ENCODE data around the gene LRCH1.

The LRCH1 gene

DNA sequence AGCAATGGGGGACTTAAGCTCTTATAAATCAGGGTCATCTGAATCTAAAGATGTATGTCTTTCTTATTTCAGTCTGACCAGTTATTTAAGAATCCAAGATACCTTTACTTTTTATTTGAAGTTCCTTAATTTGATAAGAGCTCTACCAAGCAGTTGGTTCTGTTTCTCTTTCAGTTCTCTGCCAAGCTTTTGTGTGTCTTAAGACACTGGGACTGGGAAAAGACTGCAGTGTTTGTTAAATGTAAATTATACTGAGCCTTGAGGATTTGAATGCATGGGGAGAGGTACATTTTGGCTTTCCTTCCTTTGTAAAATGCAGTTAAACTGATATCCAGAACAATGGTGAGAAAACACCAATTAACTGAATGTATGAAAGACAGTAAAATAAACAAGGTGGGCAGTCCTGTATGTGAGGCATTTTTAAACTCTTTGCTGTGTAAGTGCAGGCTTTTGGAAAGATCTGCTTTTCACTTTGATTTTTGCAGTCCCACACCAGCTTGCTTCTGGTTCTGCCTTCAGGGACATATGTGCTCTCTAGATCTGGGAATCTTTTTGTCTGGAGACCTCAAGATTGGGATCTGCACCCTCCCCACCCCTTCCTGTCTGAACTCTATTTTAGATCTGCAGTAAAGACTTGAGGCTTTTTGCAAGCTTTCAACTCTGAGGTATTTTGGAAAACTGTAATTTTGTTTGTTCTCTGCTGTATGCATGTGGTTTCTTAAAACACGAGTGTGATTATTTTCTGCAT, 77.6 kb downstream of the LRCH1 start:
- Histone ChIP-seq H3K36me3 (ENCODE audit: control insufficient read depth, insufficient read depth, low read length, severe bottlenecking) (no peaks in the 10 kb centered on the region), H3K4me3 (ENCODE audit: low read length) (no peak overlapping the region), H3K9me3 (ENCODE audit: control insufficient read depth, low read length) (no peaks in the 10 kb centered on the region), H3K27me3 (replicated peaks; ENCODE audit: control insufficient read depth, insufficient read depth, low read length) (no peaks in the 10 kb centered on the region), H3K4me1 (ENCODE audit: control insufficient read depth, insufficient read depth, low read length) (peaks cover 10% of the 10 kb centered on the region), H3K9ac (ENCODE audit: low read length) (no peak overlapping the region)
- peak; percentile 9 for DNase-seq (ENCODE audit: low read depth)

DNA sequence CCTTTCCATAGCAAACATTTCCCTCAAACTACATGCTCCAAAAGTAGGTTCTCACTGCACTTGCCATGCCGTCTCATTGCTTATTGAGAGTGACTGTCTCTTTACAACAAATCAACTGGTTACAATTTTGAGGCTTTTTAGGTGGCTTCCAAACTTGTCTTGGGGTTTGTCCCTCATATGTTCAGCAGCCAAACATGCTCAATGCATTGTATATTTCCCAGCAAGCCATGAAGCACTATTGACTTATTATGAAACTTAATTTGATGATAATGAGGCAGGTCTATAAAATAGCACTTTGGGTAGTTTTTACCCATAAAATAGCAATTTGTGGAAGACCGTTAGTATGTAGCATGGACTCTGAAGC, 78.2 kb downstream of the LRCH1 start:
- H3K4me3 ChIP-seq (ENCODE audit: low read length) = no peak overlapping the region
- DNase-seq (ENCODE audit: low read depth) = no peak
- no peaks in the 10 kb centered on the region for H3K9me3 ChIP-seq (ENCODE audit: control insufficient read depth, low read length)
- H3K9ac ChIP-seq (ENCODE audit: low read length) = no peak overlapping the region
- H3K27me3 ChIP-seq (replicated peaks; ENCODE audit: control insufficient read depth, insufficient read depth, low read length) = no peaks in the 10 kb centered on the region
- peaks cover 10% of the 10 kb centered on the region for H3K4me1 ChIP-seq (ENCODE audit: control insufficient read depth, insufficient read depth, low read length)
- no peaks in the 10 kb centered on the region for H3K36me3 ChIP-seq (ENCODE audit: control insufficient read depth, insufficient read depth, low read length, severe bottlenecking)

GRCh38 chr13:46632176-46632575, 79.2 kb downstream of the LRCH1 start:
- Histone ChIP-seq H3K9me3 (ENCODE audit: control insufficient read depth, low read length) (no peaks in the 10 kb centered on the region), H3K9ac (ENCODE audit: low read length) (no peak overlapping the region), H3K4me3 (ENCODE audit: low read length) (no peak overlapping the region), H3K4me1 (ENCODE audit: control insufficient read depth, insufficient read depth, low read length) (peaks cover 10% of the 10 kb centered on the region), H3K27me3 (replicated peaks; ENCODE audit: control insufficient read depth, insufficient read depth, low read length) (no peaks in the 10 kb centered on the region), H3K36me3 (ENCODE audit: control insufficient read depth, insufficient read depth, low read length, severe bottlenecking) (no peaks in the 10 kb centered on the region)
- no peak for DNase-seq (ENCODE audit: low read depth)

- no peaks in the 10 kb centered on the region for H3K9me3 ChIP-seq (ENCODE audit: control insufficient read depth, low read length)
- H3K9ac ChIP-seq (ENCODE audit: low read length) = no peak overlapping the region
- H3K4me1 ChIP-seq (ENCODE audit: control insufficient read depth, insufficient read depth, low read length) = peaks cover 10% of the 10 kb centered on the region
- no peak overlapping the region for H3K4me3 ChIP-seq (ENCODE audit: low read length)
- no peaks in the 10 kb centered on the region for H3K36me3 ChIP-seq (ENCODE audit: control insufficient read depth, insufficient read depth, low read length, severe bottlenecking)
- DNase-seq (ENCODE audit: low read depth) = peak; percentile 76
- H3K27me3 ChIP-seq (replicated peaks; ENCODE audit: control insufficient read depth, insufficient read depth, low read length) = no peaks in the 10 kb centered on the region
Measured at GRCh38 chr13:46633416-46633815, 80.4 kb downstream of the LRCH1 start.

DNA sequence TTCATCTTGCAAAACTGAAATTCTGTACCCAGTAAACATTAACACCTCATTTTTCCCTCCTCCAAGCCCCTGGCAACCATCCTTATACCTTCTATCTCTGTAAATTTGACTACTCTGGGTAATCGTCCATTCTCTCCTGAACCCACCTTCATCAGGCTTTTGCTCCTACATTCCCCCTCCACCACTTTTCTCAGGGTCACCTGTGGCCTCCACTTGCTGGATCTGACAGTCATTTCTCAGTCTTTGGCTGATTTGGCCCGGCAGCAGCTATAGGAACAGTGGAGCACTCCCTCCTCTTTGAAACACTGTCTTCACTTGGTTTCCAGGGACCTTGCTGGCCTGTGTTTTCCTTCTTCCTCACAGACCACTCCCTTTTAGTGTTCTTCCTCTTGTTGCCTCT, 83.5 kb downstream of the LRCH1 start:
- DNase-seq (ENCODE audit: low read depth) = no peak
- H3K4me1 ChIP-seq (ENCODE audit: control insufficient read depth, insufficient read depth, low read length) = peaks cover 31% of the 10 kb centered on the region
- no peak overlapping the region for H3K9ac ChIP-seq (ENCODE audit: low read length)
- no peaks in the 10 kb centered on the region for H3K9me3 ChIP-seq (ENCODE audit: control insufficient read depth, low read length)
- no peaks in the 10 kb centered on the region for H3K27me3 ChIP-seq (replicated peaks; ENCODE audit: control insufficient read depth, insufficient read depth, low read length)
- no peak overlapping the region for H3K4me3 ChIP-seq (ENCODE audit: low read length)
- no peaks in the 10 kb centered on the region for H3K36me3 ChIP-seq (ENCODE audit: control insufficient read depth, insufficient read depth, low read length, severe bottlenecking)

DNA sequence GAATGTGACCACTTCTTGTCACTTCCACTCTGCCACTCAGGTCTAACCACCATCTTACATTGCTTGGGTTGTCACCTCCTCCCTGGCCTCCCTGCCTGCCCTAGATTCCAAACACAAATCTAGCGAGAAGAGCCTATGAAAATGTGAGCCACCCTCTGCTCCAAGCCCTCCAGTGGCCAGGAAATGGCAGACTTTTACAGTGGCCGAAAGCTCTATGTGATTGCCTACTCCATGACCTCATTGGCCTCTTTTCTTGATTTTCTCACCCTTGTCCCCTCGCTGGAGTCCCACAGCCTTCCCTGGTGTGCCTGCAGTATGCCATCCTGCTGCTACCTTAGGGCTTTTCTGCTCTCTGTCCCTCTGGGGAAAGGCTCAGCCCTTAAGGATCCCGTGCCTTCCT, 84.2 kb downstream of the LRCH1 start:
- H3K4me1 ChIP-seq (ENCODE audit: control insufficient read depth, insufficient read depth, low read length) = peaks cover 38% of the 10 kb centered on the region
- no peaks in the 10 kb centered on the region for H3K27me3 ChIP-seq (replicated peaks; ENCODE audit: control insufficient read depth, insufficient read depth, low read length)
- no peaks in the 10 kb centered on the region for H3K9me3 ChIP-seq (ENCODE audit: control insufficient read depth, low read length)
- H3K4me3 ChIP-seq (ENCODE audit: low read length) = no peak overlapping the region
- H3K9ac ChIP-seq (ENCODE audit: low read length) = no peak overlapping the region
- DNase-seq (ENCODE audit: low read depth) = no peak
- no peaks in the 10 kb centered on the region for H3K36me3 ChIP-seq (ENCODE audit: control insufficient read depth, insufficient read depth, low read length, severe bottlenecking)

DNA sequence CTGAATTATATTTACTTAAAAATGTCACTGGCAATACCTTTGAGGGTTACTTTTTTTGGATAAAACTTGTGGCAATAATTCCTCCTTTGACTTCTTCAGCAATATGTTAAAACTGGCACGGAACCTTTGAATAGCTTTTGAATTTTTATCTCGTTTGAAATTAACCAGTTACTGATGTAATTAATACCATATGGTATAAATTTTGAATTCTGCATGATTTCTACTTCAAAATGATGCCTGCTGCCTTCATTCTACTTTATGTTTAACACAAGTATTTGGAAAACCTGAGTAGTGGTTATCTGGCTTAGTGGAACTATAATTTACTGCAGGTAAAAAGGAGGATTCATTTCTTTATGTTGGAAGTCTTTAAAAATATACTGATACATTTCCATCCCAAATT, 85.3 kb downstream of the LRCH1 start:
- no peak overlapping the region for H3K9ac ChIP-seq (ENCODE audit: low read length)
- H3K4me3 ChIP-seq (ENCODE audit: low read length) = no peak overlapping the region
- no peaks in the 10 kb centered on the region for H3K9me3 ChIP-seq (ENCODE audit: control insufficient read depth, low read length)
- H3K36me3 ChIP-seq (ENCODE audit: control insufficient read depth, insufficient read depth, low read length, severe bottlenecking) = no peaks in the 10 kb centered on the region
- peaks cover 37% of the 10 kb centered on the region for H3K4me1 ChIP-seq (ENCODE audit: control insufficient read depth, insufficient read depth, low read length)
- DNase-seq (ENCODE audit: low read depth) = no peak
- no peaks in the 10 kb centered on the region for H3K27me3 ChIP-seq (replicated peaks; ENCODE audit: control insufficient read depth, insufficient read depth, low read length)

DNA sequence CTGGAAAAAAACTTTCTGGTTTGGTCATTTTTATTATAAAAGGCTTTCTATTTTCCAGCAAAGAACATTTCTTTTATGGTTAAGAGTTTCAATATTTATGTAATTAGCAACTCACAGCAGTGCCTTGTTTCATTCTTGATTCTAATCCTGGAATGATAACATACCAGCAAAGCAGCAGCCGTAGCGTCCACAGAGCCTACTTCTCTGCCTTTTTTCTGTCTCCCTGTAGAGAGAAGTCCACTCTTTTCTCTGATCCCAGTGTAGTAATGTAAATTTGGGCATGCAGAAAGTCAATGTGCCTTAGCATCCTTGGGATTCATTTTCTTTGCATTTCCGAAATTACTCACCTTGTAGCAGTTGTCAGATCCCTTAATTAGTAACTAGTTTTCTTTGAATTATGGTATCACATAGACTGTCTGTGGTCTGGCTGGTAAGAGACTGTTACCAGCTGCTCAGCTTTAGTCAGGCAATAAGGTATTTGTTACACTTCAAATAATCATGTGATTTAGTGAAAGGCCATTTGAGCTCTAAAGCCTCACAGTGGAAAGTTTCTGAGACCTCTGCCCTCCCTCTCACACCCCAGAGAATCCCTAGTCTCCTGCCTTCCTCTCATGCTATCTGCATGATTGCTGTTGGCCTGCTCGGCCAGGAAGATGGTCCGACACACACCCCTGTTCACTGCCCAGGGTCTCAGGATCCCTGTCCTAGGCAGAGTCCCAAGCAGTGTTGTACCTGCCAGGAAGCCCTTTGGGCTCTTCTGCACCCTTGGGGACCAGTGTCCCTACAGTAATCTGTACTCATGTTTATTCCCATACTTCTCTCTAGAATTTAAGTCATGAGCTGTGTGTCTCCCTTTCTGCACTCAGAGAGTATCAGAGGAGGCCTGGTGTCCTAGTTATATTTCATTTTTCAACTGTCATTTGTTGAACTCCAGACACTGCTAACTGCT, 86.3 kb downstream of the LRCH1 start:
- Histone ChIP-seq H3K9ac (ENCODE audit: low read length) (no peak overlapping the region), H3K4me3 (ENCODE audit: low read length) (no peak overlapping the region), H3K27me3 (replicated peaks; ENCODE audit: control insufficient read depth, insufficient read depth, low read length) (no peaks in the 10 kb centered on the region), H3K36me3 (ENCODE audit: control insufficient read depth, insufficient read depth, low read length, severe bottlenecking) (no peaks in the 10 kb centered on the region), H3K9me3 (ENCODE audit: control insufficient read depth, low read length) (no peaks in the 10 kb centered on the region), H3K4me1 (ENCODE audit: control insufficient read depth, insufficient read depth, low read length) (peaks cover 34% of the 10 kb centered on the region)
- DNase-seq (ENCODE audit: low read depth) = peak; percentile 23

- Histone ChIP-seq H3K9me3 (ENCODE audit: control insufficient read depth, low read length) (no peaks in the 10 kb centered on the region), H3K27me3 (replicated peaks; ENCODE audit: control insufficient read depth, insufficient read depth, low read length) (no peaks in the 10 kb centered on the region), H3K4me3 (ENCODE audit: low read length) (no peak overlapping the region), H3K36me3 (ENCODE audit: control insufficient read depth, insufficient read depth, low read length, severe bottlenecking) (no peaks in the 10 kb centered on the region), H3K9ac (ENCODE audit: low read length) (no peak overlapping the region), H3K4me1 (ENCODE audit: control insufficient read depth, insufficient read depth, low read length) (peaks cover 34% of the 10 kb centered on the region)
- no peak for DNase-seq (ENCODE audit: low read depth)
Measured at GRCh38 chr13:46640843-46641242, 87.9 kb downstream of the LRCH1 start.

- H3K9ac ChIP-seq (ENCODE audit: low read length) = peak overlapping the region; percentile 49
- H3K36me3 ChIP-seq (ENCODE audit: control insufficient read depth, insufficient read depth, low read length, severe bottlenecking) = no peaks in the 10 kb centered on the region
- no peaks in the 10 kb centered on the region for H3K27me3 ChIP-seq (replicated peaks; ENCODE audit: control insufficient read depth, insufficient read depth, low read length)
- peak overlapping the region; percentile 77 for H3K4me3 ChIP-seq (ENCODE audit: low read length)
- H3K4me1 ChIP-seq (ENCODE audit: control insufficient read depth, insufficient read depth, low read length) = peaks cover 34% of the 10 kb centered on the region
- no peaks in the 10 kb centered on the region for H3K9me3 ChIP-seq (ENCODE audit: control insufficient read depth, low read length)
- peak; percentile 47 for DNase-seq (ENCODE audit: low read depth)
Measured at GRCh38 chr13:46641274-46642081, 88.5 kb downstream of the LRCH1 start.

GRCh38 chr13:46642254-46642653, 89.3 kb downstream of the LRCH1 start:
- no peak for DNase-seq (ENCODE audit: low read depth)
- H3K9me3 ChIP-seq (ENCODE audit: control insufficient read depth, low read length) = no peaks in the 10 kb centered on the region
- no peak overlapping the region for H3K9ac ChIP-seq (ENCODE audit: low read length)
- no peak overlapping the region for H3K4me3 ChIP-seq (ENCODE audit: low read length)
- H3K4me1 ChIP-seq (ENCODE audit: control insufficient read depth, insufficient read depth, low read length) = peaks cover 34% of the 10 kb centered on the region
- no peaks in the 10 kb centered on the region for H3K27me3 ChIP-seq (replicated peaks; ENCODE audit: control insufficient read depth, insufficient read depth, low read length)
- H3K36me3 ChIP-seq (ENCODE audit: control insufficient read depth, insufficient read depth, low read length, severe bottlenecking) = no peaks in the 10 kb centered on the region
